Effector CD4-positive, alpha-beta T cell (primary cell): ENCODE results near the gene TMEM14A.
"Not testable (repeated sequence)": the region's sequence is repeated elsewhere in the genome, so short reads cannot be mapped to it uniquely, and the experiment has no call there.

Experiments used
- DNase-seq: peaks from one replicate; pipeline ENCODE4 v3.0.0-alpha.2; 2020

The TMEM14A gene

DNA sequence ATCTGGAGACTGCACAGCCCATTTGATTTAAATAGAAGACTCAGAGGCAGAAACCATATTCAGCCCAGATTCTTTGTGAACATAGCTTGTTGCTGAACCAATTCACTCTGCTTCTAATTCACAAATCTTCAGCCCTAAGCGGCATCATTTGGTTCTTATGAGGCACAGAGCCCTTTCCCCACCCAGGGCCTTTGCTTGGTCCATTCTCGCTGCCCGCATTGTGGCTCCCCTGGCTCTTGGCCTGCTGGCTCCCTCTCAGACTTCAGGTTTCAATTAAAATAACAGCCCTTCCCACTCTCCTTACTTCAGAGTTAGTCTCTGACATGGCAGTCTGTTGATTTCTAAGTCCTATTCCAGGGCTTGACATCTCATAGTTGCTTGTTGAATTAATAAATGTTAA lies 9.4 kb upstream of the TMEM14A start:
- DNase-seq = no peak

DNA sequence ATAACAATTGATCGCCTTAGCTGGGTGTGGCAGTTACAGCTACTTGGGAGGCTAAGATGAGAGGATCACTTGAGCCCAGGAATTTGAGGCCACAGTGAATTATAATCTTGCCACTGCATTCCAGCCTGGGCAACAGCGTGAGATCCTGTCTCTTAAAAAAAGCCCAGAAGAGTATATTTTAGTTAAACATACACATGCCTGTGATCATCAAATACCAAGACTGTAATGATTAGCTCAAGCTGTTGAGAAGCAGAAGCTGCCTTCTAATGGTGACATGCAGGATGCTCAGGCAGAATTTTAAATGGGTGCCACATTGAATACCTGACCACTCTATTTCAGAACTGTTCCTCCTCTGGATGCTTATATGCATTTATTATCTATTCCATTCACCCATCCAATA lies 8.9 kb upstream of the TMEM14A start:
- DNase-seq = no peak

DNA sequence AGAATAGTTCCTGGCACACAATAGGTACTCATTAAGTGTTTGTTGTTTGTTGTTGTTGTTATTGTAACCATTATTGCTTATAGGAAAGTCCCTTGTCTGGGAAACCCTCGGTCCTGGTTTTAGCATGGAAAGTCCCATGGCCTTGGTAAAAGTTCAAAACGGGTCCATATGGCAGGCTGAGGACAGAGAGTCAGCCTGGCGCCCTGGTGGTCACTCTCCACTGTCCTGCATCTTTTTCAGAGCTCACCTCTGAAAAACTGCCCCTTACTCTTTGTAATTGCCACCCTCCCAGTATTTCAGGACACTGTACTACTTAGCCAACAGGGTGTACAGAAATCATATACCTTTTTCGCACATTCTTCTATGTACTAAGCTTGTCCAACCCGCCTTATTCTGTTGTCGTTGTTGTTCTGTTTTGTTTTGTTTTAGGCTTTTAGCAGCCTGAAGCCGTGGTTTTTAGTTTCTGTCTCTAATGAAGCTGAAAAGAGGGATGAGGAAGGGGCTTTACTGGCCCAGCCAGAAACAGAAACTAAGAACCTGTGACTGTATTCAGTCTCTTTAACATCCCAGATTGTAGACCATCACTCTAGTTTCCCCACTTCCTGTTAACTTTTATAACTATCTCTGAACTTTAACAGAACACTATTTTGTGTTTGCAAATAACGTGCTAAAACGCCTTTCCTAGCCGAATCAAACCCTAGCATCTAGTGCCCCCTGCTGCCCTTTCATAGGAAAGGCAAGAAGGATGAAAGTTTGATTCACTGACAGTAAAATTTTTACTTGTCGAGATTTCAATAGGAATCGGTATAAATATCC lies 7.6 kb upstream of the TMEM14A start:
- DNase-seq = peak; percentile 45

DNA sequence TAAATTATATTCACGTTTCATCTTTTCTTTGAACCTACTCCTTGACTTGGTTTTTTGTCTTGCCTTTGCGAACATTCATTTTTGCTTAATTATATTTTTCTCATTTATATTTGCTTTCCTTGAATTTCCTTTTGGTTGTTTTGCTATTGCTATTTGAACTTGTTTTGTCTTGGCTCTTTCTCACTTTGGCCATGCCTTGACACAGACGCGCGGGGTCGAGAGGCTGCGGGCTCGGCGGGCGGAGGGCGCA lies 7.1 kb upstream of the TMEM14A start:
- DNase-seq = no peak

DNA sequence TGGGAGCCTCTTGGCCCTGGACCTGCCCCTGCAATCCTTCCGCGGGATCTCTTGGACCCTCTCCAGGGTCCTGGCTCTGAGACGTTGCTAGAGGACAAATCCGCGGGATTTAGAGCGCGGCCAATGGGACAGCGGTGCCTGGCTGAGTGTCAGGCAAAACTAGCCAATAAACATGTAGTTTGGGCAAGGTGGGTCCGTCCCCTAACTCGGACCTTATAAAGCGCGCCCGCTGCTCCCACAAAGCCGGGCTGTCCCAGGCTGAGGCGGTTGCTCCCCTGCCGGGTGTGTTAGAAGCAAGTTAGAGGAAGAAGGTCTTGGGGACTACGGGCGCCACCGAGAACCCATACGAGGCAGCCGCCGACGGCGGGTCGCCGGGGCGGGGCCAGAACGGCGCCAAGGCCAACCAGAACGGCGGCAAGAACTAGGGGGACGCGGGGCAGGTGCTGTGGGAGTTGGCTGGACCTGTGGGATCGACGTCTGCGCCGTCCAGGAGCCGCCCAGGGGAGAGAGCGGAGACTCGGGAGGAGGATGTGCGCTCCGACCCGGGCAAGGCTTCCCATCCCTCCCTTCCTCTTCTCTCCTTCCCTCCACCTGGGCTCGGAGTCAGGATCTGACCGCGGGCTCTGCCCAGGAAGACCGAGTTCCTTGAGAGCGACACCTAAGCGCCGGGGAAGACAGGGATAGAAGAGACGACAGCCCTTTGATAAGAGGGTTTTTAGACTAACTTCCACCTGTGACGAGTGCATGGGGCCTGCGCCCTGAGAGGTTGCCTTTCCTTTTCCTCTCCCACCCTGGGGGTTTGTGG lies 6.5 kb upstream of the TMEM14A start:
- DNase-seq = peak; percentile 23

DNA sequence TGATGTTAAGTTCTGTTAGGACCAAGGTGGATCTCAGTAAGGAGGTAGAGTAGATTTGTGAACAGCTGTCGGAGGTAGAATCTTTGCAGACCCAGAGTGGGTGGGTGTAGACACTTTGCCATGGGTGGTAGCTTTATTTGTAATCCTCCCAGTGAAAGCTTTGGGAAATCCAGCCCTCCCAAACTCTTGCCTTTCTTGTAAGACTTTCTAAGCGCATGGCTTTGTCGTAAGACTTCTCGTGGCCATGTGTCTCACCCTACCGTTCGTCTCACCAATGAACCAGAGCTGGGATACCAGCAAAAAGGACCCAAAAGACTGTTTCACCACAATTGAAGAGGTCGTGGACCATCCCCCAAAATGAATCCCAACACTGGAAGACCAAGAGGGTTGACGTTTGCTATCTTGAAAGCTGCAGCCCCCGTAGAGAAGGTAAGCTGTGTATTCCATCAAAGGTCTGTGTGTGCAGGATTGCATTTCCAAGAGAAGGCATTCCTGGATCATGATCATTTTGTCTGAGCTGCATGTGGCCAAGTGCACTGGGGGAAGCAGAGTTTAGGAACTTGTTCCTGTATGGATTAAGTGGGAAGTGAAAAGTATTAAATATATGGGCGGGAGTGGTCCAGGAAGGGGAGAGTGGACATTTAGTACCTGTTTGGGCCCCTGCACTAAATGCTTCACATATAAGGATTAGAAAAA lies 5.8 kb upstream of the TMEM14A start:
- DNase-seq = no peak

DNA sequence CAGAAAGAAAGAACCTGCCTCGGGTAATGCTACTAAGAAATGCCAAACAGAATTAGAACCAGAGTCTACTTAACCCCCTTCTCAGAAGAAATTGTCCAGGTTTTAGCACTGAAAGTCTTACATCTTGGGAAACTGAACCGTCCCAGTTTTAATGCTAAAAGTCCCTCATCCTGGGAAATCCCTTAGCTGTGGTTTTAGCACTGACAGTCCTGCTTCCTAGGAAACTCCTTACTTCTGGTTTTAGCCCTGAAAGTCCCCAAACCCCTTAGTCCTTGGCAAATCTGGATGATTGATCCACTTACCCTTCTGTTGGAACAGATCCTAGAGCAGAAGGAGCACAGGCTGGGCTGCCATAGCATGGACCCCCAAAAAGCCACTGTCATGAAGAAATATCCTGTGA lies 4.8 kb upstream of the TMEM14A start:
- no peak for DNase-seq

DNA sequence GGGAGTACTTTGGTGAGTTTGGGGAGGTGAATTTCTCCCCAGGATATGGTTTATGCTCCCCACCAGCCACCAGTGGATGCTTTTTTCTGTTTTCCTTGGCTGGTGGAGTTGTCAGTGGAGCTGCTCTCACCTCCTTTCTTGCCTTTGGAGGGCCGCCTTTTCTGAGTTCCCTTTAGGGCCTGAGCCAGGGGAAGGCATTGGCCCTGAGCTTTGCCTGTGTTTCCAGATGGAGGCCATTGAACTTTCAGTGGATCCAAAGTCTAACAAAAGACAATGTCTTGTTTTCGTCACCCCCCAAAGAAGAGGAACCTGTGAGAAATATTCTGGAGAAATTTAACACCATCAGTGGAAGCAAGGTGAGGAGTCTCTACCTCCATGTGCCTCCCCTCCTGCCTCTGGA lies 4.4 kb upstream of the TMEM14A start:
- DNase-seq = no peak

DNA sequence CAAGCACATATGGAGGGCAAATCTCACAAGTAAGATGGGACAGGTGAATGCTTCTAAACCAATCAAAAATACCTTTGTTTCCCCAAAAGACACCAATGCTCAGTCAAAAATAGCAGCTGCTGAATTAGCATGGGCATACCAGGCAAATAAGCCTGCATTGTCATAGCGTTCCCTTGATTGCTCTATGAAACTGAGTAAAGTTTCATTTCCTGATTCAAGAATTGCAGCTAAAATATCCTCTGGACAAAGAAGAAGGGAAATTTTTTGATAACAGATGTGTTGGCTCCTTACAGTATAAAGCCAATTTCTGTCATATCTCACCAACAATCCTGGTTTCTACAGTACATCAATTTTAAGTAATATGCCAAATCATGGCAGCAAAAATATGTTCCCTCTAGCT lies 3.3 kb upstream of the TMEM14A start:
- DNase-seq = no peak

DNA sequence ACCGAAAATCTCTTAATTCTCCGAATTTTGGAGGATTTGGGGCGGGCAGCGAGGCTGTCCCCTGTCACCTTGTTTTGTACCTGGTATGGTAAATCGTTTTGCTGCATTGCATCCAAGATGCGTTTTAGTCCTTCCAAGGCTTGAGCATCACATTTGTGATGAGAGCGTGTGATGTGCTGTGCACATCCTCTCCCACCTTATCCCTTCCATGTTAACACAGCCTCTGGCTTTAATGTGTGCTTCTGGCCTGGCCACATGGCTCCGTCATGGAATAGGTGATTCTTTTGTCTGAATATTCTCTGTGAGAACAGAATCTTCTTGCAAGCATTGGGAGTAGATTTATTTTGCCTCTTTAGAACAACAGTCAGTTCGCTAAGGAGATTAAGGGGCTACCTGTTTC lies 763 bp downstream of the TMEM14A start:
- DNase-seq = no peak

DNA sequence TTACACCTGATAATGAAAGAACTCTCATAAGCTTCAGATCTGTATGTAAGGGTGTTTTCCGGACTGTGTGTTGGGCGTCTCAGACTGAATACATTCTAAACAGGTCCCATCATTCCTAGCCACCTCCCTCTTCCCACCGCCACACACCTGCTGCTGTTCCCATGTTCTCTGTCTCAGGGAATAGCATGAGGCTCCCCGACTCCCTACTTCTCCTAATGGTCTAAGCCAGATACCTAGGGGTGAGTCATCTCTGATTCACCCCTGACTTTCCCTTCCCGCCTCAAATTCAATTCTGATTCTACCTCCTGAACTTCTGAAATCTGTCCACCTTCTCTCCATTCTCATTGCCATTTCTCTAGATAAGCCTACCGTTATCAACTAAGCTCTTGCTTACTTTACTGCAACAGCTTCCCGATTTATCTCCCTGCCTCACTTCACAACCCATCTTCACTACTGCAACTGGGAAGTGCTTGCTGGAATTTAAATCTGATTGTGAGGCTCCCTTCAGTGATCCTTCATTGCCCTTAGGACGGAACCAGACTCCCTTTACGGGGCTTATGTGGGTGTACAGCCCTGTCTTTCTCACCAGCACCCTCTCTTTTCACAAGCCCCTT lies 1.6 kb downstream of the TMEM14A start:
- DNase-seq = no peak

DNA sequence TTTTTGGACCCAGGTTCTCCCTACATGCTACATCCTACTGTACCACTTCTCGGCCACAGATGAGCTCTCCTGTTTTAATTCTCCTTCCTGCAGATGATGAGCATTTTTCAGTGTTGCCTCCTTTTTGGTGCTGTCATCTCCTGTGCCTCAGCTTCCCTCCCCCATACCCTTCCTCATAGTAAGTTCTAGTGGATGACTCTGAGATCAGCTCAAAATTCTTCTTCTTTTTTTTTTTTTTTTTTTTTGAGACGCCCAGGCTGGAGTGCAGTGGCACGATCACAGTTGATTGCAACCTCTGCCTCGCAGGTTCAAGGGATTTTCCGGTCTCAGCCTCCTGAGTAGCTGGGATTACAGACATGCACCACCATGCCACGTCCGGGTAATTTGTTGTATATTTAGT lies 3.8 kb downstream of the TMEM14A start:
- no peak for DNase-seq

DNA sequence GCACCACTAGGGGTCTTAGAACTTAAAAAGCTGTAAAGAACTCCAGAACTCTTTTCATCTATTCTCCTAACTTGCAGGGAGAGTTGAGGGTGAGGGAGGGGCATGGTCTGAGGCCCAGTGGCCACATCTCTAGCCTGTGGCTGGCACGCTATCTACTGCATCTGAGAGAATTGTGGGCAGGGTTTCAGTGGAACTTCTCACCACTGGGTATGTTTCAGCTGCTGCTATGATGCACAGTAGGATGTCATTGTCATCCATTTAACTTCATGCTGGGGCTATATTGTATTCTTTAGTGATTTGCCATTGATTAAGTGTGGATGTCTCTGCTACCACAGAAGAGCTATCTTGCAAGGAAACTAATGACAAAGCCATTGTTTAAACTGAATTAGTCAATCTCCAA lies 4.5 kb downstream of the TMEM14A start:
- no peak for DNase-seq

DNA sequence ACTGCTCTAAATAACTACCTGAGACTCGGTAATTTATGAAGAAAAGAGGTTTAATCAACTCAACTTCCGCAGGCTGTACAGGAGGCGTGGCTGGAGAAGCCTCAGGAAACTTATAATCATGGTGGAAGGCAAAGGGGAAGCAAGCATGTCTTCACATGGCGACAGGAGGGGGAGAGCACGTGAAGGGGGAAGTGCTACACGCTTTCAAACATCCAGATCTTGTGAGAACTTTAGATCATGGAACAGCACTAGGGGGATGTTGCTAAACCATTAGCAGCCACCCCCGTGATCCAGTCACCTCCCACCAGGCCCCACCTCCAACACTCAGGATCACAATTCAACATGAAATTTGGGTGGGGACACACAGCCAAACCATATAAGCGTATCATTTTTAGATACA lies 5.7 kb downstream of the TMEM14A start:
- DNase-seq = not testable (repeated sequence)

DNA sequence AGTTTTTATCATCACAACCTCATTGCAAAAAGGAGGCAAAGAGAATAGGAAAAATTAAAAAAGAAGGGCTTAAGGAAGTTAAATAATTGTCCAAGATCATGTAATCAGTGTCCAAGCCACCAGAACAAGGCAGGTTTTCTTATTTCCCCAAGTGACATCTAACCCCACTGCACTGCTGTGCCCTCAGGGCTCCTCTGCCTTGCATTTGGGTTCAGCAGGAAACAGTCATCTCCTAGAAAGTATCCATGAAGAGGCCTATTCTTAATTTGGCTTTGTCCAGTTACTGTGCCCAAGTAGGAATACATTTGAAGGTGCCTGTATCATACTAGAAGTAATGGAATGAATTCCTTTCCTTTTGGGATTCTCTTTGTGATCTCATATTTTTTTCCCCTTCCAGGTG lies 10.5 kb downstream of the TMEM14A start:
- no peak for DNase-seq

DNA sequence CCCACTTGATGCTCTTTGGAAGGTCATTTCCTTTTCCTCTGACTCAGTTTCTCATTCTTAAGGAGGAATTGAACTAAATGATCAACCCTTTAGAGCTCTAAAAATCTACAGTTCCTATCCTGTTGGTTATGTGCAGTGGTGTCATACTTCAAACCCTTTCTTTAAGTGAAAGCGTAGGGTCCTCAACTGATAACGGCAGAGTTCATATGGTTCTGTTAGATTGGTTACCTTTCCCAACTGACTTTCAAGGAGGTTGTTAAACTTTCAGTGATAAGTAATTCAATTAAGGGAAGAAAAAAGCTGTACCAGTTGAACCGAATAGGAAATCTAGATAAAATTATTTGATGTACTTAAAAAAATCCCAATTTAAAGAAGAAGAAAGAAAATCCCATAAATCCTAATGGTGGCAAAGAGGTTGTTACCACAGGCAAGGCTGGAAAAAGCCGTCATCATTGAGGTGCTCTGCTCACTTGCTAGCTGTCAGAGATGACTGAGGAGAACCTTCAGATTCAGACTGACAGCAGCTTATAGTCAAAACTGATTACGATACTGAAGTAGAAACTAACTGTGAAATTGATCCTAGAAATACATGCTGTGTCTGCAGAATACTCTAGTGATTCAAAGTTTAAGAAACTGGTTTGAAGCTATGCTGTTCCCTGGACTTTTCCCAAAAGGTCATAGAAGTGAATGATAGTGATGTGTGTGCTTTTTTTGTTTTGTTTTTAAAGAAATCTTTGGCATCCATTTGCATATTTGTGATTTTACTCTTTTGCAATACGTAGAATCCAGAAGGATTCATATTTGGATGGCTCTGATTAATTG lies 16.2 kb downstream of the TMEM14A start:
- no peak for DNase-seq

DNA sequence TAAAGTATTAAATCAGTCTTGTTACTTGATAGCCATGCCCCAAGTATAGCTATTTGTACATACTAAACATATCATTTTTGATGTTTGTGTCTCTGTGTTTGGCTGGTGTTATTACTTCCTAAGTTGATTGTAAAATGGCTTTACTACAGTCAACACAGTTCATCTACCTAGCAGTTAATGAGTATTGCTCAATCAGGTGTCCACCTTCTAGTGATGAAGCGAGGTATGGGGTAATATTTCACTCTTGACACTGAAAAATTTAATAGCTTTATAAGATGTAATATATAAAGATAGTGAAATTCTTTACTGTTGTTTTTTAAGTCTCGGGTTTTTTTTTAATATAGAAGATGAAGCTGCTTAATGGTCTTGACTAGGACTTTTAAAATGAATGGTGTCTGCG lies 18.9 kb downstream of the TMEM14A start:
- no peak for DNase-seq

DNA sequence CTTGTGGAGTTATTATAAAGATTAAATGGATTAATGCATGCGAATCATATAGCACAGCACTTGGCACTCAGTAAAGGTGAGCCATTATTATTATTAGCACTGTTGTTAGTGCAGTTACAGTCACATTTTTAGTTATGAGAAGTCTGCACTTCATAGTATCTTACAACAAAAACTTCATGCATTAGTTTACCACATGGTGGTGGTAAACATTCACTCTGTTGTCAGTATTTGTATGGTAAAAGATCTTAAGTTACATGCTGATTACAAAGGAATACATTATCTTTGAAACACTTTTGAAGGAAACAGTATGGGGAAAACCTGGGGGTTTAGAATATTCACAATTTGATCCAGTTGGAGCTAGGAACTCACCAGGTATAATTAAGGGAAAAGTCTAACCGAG lies 20.8 kb downstream of the TMEM14A start:
- DNase-seq = no peak

DNA sequence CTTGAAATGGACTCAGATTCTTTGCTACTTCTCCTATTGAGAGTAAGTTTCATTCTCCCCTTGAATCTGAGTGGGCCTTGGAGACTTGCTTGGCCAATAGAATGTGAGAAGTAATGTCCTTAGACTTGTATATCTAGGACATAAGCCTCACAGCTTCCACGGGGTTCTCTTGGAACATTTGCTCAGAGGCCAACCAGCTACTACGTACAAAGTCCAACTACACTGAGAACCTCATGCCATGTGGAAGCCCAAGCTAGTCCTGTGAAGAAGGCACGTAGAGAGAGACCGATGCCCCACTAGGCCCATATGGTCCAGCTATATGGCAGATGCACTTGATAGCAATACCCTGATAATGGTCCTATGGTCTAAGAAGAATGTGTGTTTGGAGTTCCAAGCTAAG lies 22.9 kb downstream of the TMEM14A start:
- DNase-seq = no peak

DNA sequence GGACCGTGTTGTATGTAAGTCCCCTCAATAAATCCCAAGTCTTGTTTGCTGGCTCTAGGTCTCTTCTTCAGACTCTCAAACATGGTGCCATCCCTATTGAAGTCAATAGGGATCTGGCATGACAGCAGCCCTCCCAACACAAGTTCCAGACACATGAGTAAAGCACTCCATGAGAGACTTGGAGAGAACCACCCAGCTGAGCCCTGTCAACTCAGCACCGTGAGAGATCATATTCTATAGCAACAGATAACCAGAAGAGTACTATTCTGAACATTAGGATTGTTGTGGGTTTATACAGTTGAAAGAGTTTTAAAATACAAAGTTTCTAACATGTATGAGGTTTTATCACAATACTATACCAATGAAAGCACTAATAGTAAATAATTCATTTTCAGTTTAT lies 23.5 kb downstream of the TMEM14A start:
- no peak for DNase-seq

DNA sequence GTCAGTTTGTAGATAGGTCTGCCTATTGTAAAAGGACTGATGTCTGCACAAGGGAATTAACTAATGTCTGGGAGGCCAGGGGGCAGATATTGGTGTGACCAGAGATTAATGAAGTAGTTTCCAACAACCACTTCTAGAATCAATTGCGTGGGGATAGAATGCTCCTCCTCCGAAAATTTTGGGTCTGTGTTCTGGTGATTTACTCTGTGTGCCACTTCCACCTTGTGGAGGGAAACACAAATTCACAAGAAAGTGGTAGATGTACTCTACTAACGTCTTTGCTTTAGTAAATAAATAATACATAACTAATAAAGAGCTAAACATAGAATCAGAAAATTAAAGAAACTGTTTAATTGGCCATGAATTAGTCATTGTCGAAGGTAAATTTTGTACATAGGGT lies 25.5 kb downstream of the TMEM14A start:
- DNase-seq = no peak

DNA sequence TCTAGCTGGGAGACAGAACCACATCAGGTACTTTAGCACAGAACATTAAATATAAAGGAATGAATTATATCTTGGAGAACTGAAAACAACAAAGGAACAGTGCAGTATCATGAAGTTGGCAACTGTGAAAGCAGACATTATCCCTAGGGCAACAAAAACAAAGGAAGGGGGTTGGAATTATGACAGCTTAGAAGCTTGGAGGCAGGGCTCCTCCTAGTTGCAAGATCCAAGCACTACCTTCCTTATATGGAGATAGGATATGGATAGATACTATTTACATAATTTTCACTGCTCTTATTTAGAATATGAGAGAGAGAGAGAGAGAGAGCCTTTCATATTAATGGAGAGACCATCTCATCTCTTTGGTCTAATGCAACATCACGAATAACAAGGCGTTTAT lies 27.0 kb downstream of the TMEM14A start:
- no peak for DNase-seq

DNA sequence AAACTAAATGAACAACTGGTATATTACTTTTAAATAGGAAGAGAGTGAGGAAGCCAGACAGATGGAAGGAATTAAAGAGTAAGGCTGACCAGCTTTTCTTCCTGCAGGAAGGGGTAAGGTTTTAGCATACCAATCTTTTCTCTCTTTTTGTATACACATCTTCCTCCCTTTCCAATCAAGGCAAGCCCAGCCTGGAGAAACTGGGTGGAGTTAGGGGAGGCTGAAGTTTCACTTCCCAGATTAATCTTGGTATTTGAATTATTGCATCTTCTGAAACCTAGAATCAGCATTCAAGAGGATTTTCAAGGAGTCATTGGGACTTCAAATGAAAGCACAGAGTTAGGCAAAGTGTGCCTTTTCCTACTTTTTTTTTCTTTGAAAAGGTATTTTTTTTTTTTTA lies 33.1 kb downstream of the TMEM14A start:
- DNase-seq = no peak
